ENCODE data around the gene AKAP7. TPM values are rescaled to one million over a fixed set of nuclear protein-coding genes. Genes with fewer than 3 reads are reported as not detected.

Gene AKAP7
- total RNA-seq, 1 donor from 2014 or later = 15.5 TPM

DNA sequence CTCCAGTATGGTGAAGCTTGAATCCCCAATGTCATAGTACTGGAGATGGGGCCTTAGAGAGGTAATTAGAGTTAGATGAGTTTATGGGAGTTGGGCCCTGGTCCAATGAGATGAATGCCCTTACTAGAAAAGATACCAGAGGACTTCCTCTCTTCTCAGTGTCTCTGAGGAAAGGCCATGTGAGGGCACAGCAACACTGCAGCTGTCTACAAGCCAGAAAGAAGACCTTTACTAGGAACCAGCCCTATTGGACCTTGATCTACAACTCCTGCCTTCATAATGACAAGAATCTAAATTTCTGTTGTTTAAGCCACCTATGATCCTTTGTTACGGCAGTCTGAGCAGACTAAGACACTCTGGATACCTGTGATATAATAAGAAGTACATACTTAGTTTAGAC lies 31.4 kb upstream of the AKAP7 start:
- H3K27me3 Mint-ChIP-seq (ENCODE audit: insufficient read depth, low read depth) = no peaks in the 10 kb centered on the region
- H3K4me1 ChIP-seq = no peaks in the 10 kb centered on the region
- H3K9me3 ChIP-seq (ENCODE audit: low read depth) = peaks cover 6% of the 10 kb centered on the region
- H3K9me3 Mint-ChIP-seq = peaks cover 8% of the 10 kb centered on the region
- H3K4me2 ChIP-seq = no peak overlapping the region
- H3K27ac Mint-ChIP-seq = peak overlapping the region; percentile 38
- H3K27ac ChIP-seq = no peak overlapping the region
- H4K20me1 ChIP-seq (ENCODE audit: low read depth) = no peaks in the 10 kb centered on the region
- no peaks in the 10 kb centered on the region for H3K36me3 Mint-ChIP-seq
- no peak overlapping the region for H3K4me3 ChIP-seq
- H3F3A ChIP-seq (ENCODE audit: low read depth) = no peaks in the 10 kb centered on the region
- H2AFZ ChIP-seq (replicated peaks) = no peak overlapping the region
- TF ChIP-seq CTCF (IDR thresholded peaks at IDR 0.05) = no peak
- no peak for TF ChIP-seq EZH2phosphoT487 (IDR thresholded peaks at IDR 0.05)
- no peaks in the 10 kb centered on the region for H3K27me3 ChIP-seq
- DNase-seq (ENCODE audit: low spot score) = no peak
- H3K36me3 ChIP-seq = no peaks in the 10 kb centered on the region
- no peaks in the 10 kb centered on the region for H3K79me2 ChIP-seq (ENCODE audit: low read depth)
- H3K9ac ChIP-seq = no peak overlapping the region
- H3K4me1 Mint-ChIP-seq = no peaks in the 10 kb centered on the region
- H3K4me3 Mint-ChIP-seq = no peak overlapping the region

- Histone ChIP-seq H3F3A (ENCODE audit: low read depth) (no peaks in the 10 kb centered on the region), H3K4me1 (no peaks in the 10 kb centered on the region), H2AFZ (replicated peaks) (no peak overlapping the region), H4K20me1 (ENCODE audit: low read depth) (no peaks in the 10 kb centered on the region), H3K36me3 (no peaks in the 10 kb centered on the region), H3K4me2 (no peak overlapping the region), H3K27me3 (no peaks in the 10 kb centered on the region), H3K9ac (no peak overlapping the region), H3K27ac (no peak overlapping the region), H3K9me3 (ENCODE audit: low read depth) (no peaks in the 10 kb centered on the region), H3K79me2 (ENCODE audit: low read depth) (no peaks in the 10 kb centered on the region), H3K4me3 (no peak overlapping the region)
- Mint-ChIP-seq H3K27me3 (ENCODE audit: insufficient read depth, low read depth) (no peaks in the 10 kb centered on the region), H3K36me3 (no peaks in the 10 kb centered on the region), H3K4me1 (no peaks in the 10 kb centered on the region), H3K4me3 (no peak overlapping the region), H3K27ac (no peak overlapping the region), H3K9me3 (no peaks in the 10 kb centered on the region)
- TF ChIP-seq EZH2phosphoT487 (IDR thresholded peaks at IDR 0.05) = no peak
- no peak for TF ChIP-seq EZH2 (IDR thresholded peaks at IDR 0.05)
- no peak for TF ChIP-seq CTCF (IDR thresholded peaks at IDR 0.05)
- no peak for DNase-seq (ENCODE audit: low spot score)
Measured at GRCh38 chr6:131107151-131107550, 28.1 kb upstream of the AKAP7 start.

- H4K20me1 ChIP-seq (ENCODE audit: low read depth) = no peaks in the 10 kb centered on the region
- no peak overlapping the region for H2AFZ ChIP-seq (replicated peaks)
- peaks cover 5% of the 10 kb centered on the region for H3F3A ChIP-seq (ENCODE audit: low read depth)
- H3K79me2 ChIP-seq (ENCODE audit: low read depth) = no peaks in the 10 kb centered on the region
- Mint-ChIP-seq H3K4me1 (peaks cover 4% of the 10 kb centered on the region), H3K9me3 (no peaks in the 10 kb centered on the region), H3K27me3 (ENCODE audit: insufficient read depth, low read depth) (no peaks in the 10 kb centered on the region), H3K36me3 (no peaks in the 10 kb centered on the region), H3K27ac (no peak overlapping the region), H3K4me3 (no peak overlapping the region)
- H3K4me2 ChIP-seq = no peak overlapping the region
- H3K27ac ChIP-seq = no peak overlapping the region
- H3K36me3 ChIP-seq = no peaks in the 10 kb centered on the region
- H3K4me1 ChIP-seq = no peaks in the 10 kb centered on the region
- TF ChIP-seq EZH2phosphoT487 (IDR thresholded peaks at IDR 0.05) (no peak), EZH2 (IDR thresholded peaks at IDR 0.05) (no peak), CTCF (IDR thresholded peaks at IDR 0.05) (no peak)
- no peak overlapping the region for H3K4me3 ChIP-seq
- no peaks in the 10 kb centered on the region for H3K27me3 ChIP-seq
- no peak overlapping the region for H3K9ac ChIP-seq
- H3K9me3 ChIP-seq (ENCODE audit: low read depth) = no peaks in the 10 kb centered on the region
- no peak for DNase-seq (ENCODE audit: low spot score)
Measured at GRCh38 chr6:131112249-131112648, 23.0 kb upstream of the AKAP7 start.
